ENCODE measurements around the gene TSHZ2.
"Not testable (repeated sequence)": the region's sequence is repeated elsewhere in the genome, so short reads cannot be mapped to it uniquely, and the experiment has no call there.

Gene TSHZ2

GRCh38 chr20:52962183-52962582, 10.0 kb upstream of the TSHZ2 start:
- DNase-seq (ENCODE audit: low read depth in 2 of 2): no peak

- no peak for DNase-seq (ENCODE audit: low read depth in 2 of 2)
Observed at GRCh38 chr20:52963131-52963530, 9.0 kb upstream of the TSHZ2 start.

DNA sequence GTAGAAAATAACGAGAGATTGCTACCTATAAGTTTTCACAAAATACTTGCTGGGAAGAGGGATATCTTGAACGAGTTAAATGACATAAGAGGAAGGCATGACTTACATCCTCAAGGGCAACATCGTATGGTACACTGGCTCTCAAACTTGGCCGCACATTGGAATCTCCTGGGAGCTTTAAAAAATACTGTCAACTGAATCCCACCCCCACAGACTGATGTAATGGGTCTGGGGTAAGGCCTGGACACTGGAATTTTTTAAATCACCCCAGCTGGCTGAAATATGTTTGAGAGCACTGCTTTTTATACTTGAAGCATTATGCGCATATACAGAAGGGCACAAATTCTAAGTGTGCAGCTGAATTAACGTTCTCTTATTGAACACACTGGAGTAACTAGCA, 8.0 kb upstream of the TSHZ2 start:
- DNase-seq (ENCODE audit: low read depth in 2 of 2): no peak

DNA sequence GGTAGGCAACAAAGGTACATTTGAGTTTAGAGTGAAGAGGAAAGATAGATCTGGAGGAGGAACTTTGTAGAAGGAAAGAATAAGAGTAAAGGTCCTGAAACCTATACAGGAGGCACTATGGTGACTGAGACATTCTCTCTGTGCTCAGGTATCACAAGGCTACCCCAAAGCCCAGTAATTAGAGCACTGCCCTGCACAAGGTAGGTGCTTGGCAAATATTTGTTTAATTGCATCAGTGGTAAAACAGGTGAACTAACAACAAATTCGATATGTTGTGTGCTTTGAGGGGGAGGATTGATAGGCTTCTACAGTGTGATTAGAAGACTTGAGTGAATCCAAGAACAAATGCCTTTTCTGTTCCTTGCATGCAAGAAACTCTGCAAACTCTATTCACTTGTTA, 6.8 kb upstream of the TSHZ2 start:
- no peak for DNase-seq (ENCODE audit: low read depth in 2 of 2)

GRCh38 chr20:52965819-52966218, 6.3 kb upstream of the TSHZ2 start:
- DNase-seq (ENCODE audit: low read depth in 2 of 2): no peak

DNA sequence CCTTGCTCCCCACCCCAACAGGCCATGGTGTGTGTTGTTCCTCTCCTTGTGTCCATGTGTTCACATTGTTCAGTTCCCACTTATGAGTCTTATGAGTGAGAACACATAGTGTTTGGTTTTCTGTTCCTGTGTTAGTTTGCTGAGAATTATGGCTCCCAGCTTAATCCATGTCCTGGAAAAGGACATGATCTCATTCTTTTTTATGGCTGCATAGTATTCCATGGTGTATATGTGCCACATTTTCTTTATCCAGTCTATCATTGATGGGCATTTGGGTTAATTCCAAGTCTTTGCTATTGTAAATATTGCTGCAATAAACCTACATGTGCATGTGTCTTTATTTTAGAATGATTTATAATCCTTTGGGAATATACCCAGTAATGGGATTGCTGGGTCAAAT, 5.6 kb upstream of the TSHZ2 start:
- not testable (repeated sequence) for DNase-seq (ENCODE audit: low read depth in 2 of 2)

DNA sequence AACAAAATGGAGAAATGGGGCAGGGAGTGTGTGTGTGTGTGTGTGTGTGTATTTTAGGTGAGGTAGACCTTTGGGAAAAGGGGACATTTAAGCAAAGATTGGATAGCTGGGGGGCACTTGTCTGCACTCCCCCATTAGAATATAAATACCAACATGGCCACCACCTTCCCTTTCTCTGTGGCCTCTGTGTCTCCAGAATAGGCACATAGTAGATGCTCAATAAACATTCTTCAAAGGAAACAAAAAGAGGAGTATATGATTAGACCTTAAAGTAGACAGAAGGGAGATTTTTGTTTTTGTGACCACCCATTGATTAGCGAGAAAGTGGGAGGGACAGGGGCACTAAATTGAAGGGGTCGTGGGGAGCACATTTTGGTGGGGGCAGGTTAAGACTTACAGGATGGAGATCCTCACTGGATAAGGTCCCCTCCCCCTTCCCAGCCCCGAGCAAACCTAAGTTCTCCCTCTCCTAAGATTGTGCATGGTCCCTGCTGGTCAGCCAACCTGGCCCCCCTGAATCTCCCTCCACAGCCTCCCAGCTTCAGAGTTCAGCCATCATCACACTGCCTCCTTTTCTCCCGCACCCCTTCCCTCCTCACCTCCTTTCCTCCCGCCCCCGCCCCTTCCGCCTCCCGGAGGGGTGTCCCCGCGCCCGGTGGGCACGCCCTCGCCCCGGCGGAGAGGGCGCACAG, 514 bp upstream of the TSHZ2 start:
- DNase-seq (ENCODE audit: low read depth in 2 of 2): no peak

DNA sequence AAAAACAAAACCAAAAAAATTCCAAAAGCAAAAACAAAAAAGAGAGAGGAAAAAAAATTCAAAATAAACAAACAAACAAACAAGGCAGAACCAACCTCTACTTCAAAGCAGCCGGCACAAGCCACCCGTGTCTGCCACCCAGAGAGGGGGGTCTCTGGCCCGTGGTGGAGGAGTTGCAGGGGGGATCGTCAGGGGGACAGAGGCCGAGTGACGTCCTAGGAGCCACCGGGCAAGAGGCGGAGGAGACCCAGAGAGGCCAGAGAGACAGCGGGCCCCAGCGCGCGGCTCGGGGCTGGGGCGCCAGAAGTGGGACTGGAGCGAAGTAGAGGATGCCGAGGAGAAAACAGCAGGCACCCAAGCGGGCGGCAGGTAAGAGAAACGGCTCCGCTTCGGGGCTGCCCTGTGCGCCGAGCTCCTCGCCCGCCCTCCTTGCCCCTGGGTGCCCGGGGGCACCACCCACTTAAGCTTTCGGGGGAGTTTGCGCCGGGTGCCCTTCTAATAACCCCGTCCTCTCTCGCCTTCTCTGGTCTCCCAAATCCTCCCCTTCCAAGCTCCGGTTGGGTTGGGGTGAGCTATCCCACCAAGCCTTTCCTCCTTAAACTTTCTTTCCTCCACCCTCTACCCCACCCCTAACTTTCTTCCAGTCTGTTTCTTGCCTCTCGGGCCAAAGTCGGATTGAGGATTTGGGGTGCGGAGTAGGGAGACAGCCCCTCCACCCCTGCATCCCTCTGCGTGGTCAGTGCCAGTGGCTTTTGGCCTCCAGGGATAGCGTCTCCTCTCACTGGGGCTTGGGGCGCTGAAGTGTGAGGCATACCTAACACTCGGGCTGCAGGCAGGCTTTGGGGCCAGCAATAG, 1.0 kb downstream of the TSHZ2 start:
- DNase-seq (ENCODE audit: low read depth in 2 of 2): no peak

- DNase-seq (ENCODE audit: low read depth in 2 of 2): no peak
Observed at GRCh38 chr20:52974179-52974594, 2.0 kb downstream of the TSHZ2 start.

- no peak for DNase-seq (ENCODE audit: low read depth in 2 of 2)
Observed at GRCh38 chr20:52975029-52975732, 3.0 kb downstream of the TSHZ2 start.

- DNase-seq (ENCODE audit: low read depth in 2 of 2): no peak
Observed at GRCh38 chr20:52975803-52976531, 3.8 kb downstream of the TSHZ2 start.

- DNase-seq (ENCODE audit: low read depth in 2 of 2): no peak
Observed at GRCh38 chr20:52978851-52979250, 6.7 kb downstream of the TSHZ2 start.

- DNase-seq (ENCODE audit: low read depth in 2 of 2): no peak
Observed at GRCh38 chr20:52981051-52981450, 8.9 kb downstream of the TSHZ2 start.

- DNase-seq (ENCODE audit: low read depth in 2 of 2): no peak
Observed at GRCh38 chr20:52983726-52984450, 11.7 kb downstream of the TSHZ2 start.

DNA sequence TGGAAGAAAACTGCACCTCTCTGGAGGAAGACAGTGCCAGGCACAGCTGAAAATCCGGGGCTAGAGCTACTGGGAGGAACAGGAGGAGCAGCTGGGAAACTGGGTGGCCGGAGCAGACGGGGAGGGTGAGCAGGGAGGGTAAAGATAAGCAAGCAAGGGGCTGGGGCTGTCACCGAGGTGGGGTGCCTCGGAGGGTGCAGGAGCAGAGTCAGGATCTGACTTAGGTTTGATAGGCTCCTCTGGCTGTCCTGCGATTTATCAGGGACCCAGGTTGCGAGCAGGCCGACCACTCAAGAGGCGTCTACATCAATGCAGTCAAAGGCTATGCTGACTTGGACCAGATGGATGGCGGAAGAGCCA, 12.3 kb downstream of the TSHZ2 start:
- no peak for DNase-seq (ENCODE audit: low read depth in 2 of 2)

GRCh38 chr20:52985687-52986086, 13.5 kb downstream of the TSHZ2 start:
- no peak for DNase-seq (ENCODE audit: low read depth in 2 of 2)

GRCh38 chr20:52987295-52987694, 15.1 kb downstream of the TSHZ2 start:
- no peak for DNase-seq (ENCODE audit: low read depth in 2 of 2)

DNA sequence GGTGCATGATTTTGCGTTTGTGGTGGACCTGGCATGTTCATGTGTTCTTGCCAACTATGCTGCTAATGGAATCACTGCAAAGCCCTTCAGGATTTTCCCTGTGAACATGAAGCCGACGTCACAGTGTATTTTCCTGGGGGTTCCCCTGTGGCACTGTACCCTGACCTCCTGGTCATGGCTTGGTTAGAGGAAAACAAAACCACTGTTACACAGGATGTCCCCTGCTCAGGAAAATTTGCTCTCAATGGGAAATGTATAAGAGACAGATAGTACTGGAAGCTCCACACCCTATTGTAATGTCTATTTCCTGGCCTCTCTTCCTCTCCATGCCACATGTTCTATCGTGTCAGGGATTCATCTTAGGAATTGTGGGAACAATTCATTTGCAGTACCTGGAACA, 19.7 kb downstream of the TSHZ2 start:
- no peak for DNase-seq (ENCODE audit: low read depth in 2 of 2)

DNA sequence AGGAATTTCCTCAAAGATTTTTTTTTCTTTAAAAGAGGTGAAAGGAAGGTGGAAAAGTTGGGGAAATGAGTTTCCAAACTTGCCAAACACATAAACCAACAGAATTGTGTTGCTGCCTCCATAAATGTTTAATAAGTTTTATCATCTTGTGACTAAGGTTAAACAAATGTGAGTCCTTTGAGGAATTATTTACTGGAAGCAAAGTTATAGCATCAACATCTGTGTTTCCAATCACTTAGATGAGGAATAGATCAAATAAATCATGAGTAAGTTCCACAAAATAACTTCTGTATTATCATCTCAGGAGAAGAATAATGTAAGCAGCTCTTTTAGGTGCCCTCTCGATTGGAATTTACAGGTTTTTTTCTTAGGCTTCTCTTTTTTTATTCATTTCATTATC, 20.5 kb downstream of the TSHZ2 start:
- DNase-seq (ENCODE audit: low read depth in 2 of 2): no peak

- no peak for DNase-seq (ENCODE audit: low read depth in 2 of 2)
Observed at GRCh38 chr20:52993076-52993475, 20.9 kb downstream of the TSHZ2 start.

DNA sequence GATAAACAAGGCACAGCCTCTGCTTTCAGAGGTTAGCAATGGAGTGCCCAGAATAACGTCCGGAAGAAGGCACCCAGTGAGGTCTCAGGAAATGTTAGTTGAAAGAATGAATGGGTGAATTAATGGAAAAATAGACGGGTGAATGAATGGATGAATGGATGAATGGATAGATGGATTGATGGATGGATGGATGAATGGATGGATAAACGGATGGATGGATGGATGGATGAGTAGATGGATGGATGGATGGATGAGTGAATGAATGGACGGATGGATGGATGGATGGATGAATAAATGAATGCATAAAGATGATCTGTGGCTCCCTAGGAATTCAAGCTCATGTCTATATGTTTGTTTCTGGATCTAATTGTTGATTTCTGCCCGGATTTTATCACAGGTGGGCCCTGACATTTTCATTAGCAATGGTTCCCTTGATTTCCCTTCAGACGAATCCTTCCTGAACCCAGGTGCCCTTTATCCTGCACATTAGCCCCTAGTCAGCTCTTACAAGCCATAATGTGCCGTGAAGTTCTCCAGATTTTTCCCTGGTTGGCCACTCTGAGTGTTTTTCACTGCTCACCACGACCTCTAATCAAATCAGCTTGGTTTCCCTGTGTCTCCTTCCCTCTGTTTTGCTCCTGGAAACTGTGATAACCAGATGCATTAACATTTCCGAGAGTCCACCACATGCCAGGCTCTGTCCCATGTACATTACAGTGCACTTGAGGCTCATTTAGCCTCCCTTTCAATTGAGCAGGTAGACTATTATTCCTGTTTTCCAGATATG, 22.2 kb downstream of the TSHZ2 start:
- DNase-seq (ENCODE audit: low read depth in 2 of 2): no peak
